GM19372 (cell line): ENCODE results near the gene RNF214.
"Not testable (repeated sequence)": the region's sequence is repeated elsewhere in the genome, so short reads cannot be mapped to it uniquely, and the experiment has no call there.

ENCODE experiments used
- ATAC-seq: cut with Tn5 transposase; IDR thresholded peaks from one replicate; pipeline ENCODE4 v1.9.1; 2021; ENCODE audit warnings: mild to moderate bottlenecking, low read depth, moderate library complexity; ENCODE audit not compliant: unreplicated experiment

The RNF214 gene

DNA sequence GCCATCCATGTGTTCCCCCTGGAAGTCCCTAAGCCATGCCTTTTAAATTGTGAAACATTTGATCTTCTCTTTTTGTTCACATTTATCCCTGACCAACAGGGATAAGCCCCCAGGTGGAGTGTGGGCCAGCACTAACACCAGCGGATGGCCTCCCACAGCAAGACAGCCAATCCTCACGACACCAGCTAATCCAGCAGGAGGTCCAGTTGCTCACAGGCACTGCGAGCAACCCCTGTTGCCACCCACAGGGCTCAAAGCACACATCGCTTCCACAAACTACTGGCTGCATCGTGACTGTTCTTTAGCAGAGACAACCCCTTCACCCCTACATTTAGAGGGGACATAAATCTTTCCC, 2.6 kb upstream of the RNF214 start:
- no peak for ATAC-seq

DNA sequence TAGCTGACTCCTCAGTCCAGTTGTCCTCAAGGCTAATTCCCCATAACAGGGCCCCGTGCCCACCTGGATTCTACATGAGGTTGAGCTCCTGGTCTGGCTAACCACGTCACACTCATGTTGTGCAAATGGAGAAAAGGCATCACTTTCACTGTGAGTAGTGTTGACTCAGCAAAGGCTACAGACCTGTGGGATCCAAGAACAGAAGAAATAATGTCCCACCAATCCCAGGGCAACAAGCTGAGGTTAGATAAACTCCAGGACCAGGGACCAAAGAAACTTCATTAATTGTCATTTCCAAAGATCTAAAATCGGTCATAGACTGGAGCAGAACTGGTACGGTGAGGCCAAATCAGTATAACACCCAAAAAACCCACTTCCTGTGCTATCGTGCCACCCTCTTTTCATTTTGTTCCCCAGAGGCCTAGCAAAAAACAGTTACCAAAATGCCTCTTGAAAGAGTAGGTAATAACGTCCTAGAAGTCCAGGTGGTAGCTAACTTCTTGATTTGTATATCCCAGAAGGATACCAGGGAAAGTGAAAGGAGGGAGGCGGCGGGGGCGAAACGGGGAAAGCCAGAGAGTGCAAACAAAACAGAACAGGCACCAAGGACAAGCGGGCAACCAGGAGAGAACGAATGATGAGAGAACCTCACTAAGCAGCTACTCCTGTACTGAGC, 2.0 kb upstream of the RNF214 start:
- no peak for ATAC-seq

DNA sequence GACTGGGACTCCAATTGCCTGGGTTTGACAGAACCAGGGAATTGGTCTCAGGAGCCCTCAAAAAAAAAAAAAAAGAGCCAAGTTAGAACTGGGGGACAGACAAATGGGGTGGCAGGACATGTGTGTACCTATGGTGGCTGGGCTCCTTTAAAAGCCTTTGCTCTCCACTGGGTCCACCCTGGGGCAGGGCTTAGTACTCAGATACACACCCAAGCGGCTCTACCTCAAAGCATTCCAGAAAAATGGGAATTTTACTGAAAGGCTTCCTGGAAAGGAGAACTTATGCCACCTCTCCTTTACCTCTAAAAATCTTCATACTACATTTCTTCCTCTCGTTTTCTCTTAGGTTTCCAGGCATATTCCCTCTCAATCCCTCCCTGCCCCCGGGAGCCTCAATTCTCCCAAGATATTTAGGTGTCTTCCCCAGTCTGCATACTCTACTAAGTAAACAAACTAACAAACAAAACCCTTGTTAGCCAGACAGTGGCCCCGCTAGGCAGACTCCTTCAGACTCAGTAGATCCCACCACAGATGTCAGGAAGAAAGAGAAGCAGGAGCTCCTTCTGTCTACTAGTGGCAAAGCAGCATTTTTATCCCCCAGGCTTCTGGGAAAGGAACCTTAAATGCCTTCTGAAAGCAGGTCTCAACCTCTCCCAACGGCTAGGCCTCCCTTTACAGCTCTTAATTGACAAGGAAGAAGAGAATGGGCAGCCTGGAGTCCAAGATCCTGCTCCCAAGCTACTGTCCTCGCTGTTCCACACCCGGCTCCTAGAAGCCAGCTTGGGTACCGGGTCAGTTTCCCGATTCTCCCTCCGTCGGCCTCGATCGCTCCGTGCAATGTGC, 1.3 kb upstream of the RNF214 start:
- no peak for ATAC-seq

DNA sequence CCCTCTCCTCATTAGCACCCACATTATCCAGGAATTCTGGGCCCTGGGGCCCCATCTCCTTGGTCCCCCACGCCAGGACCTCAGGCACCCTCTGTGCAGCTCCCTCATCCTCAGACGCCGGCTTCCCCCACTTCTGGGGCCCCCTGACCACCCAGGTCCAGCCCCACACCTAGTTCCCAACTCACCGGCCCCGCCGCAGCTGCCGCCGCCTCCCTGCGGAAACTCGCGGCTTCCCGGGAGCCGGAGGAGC, 704 bp upstream of the RNF214 start, which contains the start of gene PCSK7:
TSS of gene PCSK7 (minus strand) at position 232 of the 250 bp plus-strand sequence. CDS start 2,229 bp downstream, outside the sequence.
- no peak for ATAC-seq

DNA sequence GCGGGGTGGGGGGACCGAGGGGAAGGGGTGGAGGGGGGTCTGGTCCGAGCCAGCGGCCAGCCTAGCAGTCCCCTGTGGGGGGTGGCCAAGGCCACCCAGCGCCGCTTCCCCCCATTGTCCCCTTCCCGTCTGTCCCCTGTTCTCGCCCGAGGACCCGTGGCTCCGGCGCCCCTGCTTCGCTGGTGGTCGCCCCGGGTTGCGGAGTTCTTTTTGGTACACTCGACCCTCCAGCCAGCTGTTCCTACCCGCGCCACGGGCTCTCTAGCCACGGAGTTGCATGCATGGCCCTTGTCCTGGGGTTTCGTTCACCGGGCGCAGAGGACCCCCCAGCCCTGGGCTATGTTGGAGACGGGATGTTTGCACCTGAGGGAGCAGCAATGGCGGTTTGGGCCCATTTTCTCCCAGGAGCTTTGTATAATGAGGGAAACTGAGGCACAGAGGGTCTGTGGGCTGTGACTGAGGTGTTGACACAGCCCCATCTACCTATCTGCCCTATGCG, 489 bp downstream of the RNF214 start:
- no peak for ATAC-seq

DNA sequence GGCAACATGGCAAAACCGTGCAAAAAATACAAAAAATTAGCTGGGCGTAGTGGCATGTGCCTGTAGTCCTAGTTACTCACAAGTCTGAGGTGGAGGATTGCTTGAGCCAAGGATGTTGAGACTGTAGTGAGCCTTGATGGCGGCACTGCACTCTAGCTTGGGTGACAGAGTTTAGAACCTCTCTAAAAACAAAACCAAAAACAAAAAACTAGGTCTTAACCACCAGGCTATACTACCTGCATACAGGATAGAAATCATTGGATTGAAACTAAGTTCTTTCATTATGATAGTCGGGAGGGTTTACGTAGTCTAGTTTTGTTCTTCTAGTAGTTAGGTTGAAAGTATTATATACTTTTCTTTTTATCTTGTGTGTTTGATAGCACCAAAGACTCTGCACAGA, 5.8 kb downstream of the RNF214 start:
- no peak for ATAC-seq

DNA sequence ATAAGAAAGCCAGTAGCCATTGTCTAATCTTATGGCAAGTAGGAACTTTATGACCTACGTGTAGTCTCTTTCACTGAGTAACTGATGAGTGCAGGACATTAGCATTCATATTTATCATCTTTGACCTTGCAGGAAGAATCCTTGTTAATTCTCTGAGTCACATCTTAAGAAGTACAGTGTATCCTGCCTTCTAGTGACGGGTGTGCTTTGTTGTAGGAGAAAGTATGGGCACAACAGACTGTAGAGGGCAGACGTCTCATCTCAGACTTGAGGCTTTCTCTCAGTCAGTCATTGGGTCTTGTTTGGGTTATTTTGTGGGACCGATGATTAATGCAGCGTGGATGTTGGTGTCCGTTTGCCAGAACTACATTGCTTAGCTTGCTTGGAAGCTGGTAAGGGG, 6.8 kb downstream of the RNF214 start:
- no peak for ATAC-seq

DNA sequence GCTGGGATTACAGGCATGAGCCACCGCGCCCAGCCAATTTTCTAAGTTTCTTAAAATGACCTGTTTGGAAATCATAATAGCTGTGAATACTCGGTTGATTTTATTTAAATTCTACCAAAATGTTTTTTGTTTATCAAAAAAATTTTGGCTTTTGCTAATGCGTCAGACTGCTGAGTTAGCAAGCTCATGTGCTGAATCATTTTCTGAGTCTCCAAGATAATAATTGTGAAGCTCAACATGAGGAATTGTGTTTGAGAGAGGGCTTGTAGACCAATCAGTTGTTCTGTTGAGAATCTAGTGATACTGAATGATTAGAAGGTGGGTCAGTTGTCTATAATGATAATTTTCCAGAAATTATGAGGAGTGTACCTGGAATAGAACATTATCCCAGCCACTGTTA, 15.9 kb downstream of the RNF214 start:
- ATAC-seq = no peak

DNA sequence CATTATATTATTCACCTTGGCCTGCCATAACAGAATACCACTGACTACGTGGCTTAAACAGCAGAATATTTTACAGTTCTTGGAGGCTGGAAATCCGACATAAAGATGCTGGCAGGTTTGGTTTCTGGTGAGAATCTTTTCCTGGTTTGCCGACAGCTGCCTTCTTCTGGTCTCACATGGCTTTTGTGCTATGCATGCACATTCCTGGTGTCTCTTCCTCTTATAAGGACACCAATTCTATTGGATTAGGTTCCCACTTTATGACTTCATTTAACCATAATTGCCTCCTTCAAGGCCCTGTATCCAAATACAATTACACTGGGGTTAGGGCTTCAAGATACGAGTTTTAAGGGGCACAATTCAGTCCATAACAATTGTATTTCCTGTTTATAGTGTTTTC, 17.1 kb downstream of the RNF214 start:
- ATAC-seq = no peak

DNA sequence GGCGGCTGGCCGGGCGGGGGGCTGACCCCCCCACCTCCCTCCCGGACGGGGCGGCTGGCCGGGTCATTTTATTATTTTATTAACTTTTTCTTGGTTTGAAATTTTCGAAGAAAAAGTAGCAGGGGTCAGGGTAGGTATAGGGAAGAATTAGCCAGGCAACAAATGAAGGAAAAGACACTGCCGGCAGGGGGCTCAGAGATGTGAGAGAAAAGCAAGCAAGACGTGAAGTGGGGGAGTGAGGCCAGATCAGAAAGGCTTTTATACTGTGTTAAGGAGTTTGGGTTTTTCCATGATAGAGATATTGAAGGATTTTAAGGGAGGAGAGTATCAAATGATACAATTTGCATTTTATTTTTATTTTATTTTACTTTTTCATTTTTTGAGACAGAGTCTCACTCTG, 19.0 kb downstream of the RNF214 start:
- no peak for ATAC-seq

DNA sequence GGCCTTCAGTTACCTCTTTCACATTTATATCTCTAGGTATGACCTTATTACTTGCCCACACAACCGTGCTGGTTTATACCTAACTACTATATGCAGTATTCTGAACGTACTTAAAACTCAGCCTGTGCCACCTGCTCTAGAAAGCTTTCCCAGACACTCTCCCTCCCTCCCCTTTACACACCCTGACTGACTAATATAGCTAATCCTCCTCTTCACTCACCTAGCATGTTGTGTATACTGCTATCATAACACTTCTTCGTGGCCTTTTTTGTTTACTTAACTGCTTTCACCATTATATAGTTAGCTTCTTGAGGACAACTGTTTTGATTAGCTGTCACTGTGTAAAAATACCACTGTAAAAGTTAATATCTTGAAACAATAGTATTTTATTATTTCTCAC, 23.5 kb downstream of the RNF214 start:
- ATAC-seq = no peak

DNA sequence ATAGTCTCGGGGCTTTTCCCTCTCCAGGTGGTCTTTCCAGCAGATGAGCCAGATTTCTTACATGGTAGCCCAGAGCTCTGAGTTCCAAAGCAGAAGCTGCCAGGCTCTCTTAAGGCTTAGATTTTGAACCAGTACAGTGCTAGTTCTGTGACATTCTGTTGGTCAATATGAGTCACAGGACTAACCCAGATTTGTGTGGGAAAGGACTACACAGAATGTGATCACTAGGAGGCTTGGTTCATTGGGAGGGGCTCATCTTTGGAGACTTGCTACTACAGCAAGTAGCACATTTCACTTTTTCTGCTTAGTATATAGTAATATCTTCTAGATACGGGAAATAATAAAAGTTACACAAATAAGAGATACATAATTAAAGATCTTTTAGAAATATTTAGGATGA, 24.1 kb downstream of the RNF214 start:
- ATAC-seq = no peak

DNA sequence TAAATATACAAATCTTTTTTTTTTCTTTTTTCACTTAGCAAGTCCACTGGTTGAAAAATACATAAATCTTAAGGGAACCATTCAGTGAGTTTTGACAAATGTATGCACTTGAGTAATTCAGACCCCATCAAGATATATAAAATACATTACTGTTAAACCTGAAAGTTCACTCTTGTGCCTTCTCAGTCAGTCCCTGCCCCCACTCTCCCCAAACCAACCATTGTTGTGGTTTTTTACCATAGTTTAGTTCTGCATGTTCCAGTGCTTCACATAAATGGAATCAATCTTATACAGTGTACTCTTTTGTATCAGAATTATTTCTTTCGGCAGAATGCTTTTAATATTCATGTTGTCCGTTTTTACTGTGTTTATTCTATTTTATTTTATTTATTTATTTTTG, 26.1 kb downstream of the RNF214 start:
- no peak for ATAC-seq

DNA sequence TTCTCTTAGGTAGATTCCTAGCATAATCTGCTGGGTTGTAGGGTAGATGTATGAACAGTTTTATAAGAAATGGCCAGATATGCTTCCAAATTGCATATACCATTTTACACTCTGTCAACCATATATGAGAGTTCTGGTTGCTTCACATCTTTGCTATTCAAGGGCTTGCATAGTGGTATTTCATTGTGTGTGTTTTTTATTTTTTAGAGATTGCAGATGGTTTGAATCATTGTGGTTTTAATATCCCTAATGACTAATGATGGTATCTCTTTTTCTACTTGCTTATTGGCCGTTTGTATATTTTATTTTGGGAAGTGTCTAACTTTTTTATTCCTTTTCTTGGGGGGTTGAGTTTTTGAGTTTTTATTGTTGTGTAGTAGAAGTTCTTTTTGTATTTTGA, 26.9 kb downstream of the RNF214 start:
- no peak for ATAC-seq

DNA sequence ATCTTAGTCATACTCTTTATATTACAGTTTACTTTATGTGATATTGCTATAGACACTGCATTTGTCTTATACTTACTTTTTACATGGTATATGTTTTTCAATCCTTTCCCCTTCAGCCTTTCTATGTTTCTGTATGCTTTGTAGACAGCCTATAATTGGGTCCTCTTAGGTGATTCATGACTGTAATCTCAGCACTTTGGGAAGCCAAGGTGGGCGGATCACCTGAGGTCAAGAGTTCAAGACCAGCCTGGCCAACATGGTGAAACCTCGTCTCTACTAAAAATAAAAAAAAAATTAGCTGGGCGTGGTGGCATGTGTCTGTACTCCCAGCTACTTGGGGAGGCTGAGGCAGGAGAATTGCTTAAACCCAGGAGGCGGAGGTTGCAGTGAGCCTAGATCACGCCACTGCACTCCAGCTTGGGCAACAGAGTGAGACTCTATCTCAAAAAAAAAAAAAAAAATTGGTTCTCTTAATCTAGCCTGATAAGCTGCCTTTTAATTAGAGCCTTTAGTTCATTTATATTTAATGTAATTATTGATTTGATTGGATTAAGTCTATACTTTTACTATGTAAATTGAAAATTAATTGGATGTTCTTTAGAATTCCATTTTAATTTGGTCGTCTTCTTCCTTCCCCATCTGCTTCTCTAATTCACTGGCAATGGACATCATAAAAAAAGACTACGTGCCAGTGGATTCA, 32.3 kb downstream of the RNF214 start:
- ATAC-seq = not testable (repeated sequence)

DNA sequence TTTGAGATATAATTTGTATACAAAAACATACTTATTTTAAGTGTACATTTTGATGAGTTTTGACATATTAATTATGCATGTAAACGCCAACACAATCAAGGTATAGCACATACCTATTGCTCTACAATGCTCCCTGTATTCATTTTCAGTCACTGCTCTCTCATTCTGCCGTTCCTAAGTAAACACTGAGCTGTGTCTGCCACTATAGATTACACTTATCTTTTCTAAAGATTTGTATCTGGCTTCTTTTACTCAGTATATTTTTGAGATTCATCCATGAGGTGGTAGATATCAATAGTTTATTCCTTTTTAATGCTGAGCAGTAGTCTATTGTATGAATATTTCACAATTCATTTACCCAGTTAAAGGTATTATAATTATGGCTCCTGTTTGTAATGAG, 33.3 kb downstream of the RNF214 start:
- ATAC-seq = no peak

DNA sequence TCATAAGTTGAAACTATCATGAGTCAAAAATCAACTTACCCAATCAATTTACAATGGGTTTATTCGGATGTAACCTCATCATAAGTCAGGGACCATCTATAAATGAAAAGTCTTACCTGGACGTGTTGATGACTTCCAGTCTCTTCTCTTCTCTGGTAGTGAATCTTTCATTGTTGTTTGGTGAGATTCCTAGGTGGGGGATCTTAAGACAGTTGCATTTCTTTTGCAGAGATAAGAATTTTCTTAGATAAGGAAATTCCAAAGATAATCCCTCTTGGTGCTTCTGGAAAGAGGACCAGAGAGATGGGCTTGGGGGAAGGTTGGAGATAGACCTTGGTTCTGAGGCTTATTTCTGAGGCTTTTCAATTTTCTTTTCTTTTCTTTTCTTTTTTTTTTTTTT, 37.4 kb downstream of the RNF214 start:
- ATAC-seq = no peak

DNA sequence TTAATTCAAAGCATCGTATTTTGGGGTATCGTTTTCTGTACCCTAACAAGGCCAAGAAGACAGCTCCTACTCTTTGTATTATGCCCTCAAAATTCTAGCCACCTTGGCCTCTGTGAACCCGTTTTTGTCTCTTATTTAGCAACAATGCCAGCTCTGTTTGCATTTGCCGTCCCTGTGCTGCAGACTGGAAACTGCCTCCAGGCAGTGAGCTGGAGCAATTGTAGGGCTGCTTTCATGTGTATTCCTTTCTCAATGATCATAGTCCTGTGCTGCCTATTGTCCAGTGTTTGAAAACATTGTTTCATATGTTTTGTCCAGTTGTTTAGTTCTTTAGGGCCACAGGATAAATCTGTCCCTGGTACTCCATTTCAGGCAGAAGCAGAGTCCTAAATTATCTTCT, 38.7 kb downstream of the RNF214 start:
- ATAC-seq = no peak

DNA sequence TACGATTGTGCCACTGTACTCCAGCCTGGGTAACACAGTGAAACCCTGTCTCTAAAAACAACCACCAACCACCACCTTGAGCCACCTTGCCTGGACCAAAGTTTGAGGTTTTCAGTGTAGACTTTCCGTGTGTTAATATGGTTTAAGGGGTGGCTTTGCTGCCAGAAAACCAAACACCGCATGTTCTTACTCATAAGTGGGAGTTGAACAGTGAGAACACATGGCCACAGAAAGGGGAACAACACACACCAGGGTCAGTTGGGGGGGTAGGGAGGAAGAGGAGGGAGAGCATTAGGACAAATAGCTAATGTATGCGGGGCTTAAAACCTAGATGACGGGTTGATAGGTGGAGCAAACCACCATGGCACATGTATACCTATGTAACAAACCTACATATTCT, 39.7 kb downstream of the RNF214 start:
- ATAC-seq = not testable (repeated sequence)

DNA sequence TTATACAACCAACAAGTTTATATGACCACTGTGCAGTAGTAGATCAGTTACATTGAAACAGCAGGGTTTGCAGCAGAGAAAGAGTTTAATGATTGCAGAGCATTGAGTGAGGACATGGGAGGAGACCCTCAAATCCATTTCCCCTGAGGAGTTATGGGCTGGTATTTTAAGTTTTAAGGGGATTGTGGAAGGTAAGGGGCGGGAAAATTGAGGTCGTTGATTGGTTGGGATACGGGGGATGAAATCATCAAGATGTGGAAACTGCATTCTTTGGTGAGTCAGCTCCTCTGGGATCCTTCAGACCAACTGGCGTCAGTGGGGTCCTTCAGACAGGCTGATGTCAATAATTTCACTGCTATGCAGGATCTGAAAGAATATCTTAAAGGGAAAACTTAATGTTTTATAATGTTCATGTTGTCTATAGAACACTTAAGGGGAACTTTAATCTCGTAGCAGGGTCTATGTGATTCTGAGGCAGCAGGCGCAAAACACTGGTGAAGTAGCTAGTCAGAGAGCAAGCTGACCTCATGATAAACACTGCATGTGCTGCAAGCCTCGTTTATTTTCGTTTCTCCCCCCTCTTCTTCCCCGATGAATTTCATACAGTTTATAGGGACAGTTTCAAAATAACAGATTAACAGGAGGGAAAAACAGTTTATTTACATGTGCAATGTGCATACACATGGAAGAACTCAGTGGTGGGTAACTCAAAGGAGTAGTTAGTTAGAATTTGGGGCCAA, 41.2 kb downstream of the RNF214 start:
- ATAC-seq = no peak

DNA sequence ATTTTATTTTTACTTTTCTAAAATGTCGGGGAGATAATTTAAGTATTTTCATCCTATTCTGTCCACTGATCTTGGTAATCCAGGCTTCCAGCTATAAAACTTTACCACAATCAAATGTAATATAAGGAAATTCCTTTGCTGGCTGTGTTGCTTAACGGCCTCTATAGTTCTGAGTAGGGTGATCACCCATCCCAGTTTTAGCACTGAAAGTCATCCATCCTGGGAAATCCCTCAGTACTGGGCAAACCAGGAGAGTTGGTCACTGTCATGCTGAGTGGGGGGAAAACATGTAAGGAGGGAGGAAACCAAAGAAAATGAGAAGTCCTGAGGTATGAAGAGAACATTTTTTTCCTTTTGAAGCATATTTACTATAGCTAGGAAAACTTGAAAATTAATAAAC, 45.9 kb downstream of the RNF214 start:
- no peak for ATAC-seq
